Heart left ventricle (tissue), 16 donors: ENCODE data around the gene MGLL. TPM values are rescaled to one million over a fixed set of nuclear protein-coding genes. Genes with fewer than 3 reads are reported as not detected.

ENCODE experiments used
- ATAC-seq, 4 donors: fragments of 200-7000 bp; cut with Tn5 transposase; one replicate each; pipeline ENCODE4 v1.9.1; 2020 to 2022; ENCODE audit warnings: moderate library complexity in 4 of 4, mild to moderate bottlenecking in 3 of 4, moderate number of reproducible peaks in 1 of 4
- DNase-seq, 5 donors: peaks; one replicate each; pipeline ENCODE4 v3.0.0-alpha.2; 2020
- H3K27ac ChIP-seq, 12 donors: fragments of 200-600 bp; sonication (generic) in 4 of 12; one replicate each; pipeline versions ENCODE4 v1.5.0 to v1.8.0; 2016 to 2022; ENCODE audit warnings: mild to moderate bottlenecking in 2 of 12
- H3K27me3 ChIP-seq, 9 donors: fragments of 200-600 bp; sonication (generic) in 2 of 9; one replicate each; pipeline versions ENCODE4 v1.5.1 to v1.8.0; 2016 to 2022; ENCODE audit warnings: mild to moderate bottlenecking in 3 of 9
- H3K36me3 ChIP-seq, 9 donors: fragments of 200-600 bp; sonication (generic) in 2 of 9; one replicate each; pipeline versions ENCODE4 v1.5.0 to v1.8.0; 2018 to 2022; ENCODE audit warnings: mild to moderate bottlenecking in 2 of 9
- H3K4me1 ChIP-seq, 12 donors: fragments of 200-600 bp; sonication (generic) in 4 of 12; one replicate each; pipeline versions ENCODE4 v1.5.0 to v1.8.0; 2016 to 2022; ENCODE audit warnings: mild to moderate bottlenecking in 3 of 12
- H3K4me3 ChIP-seq, 12 donors: fragments of 200-600 bp; sonication (generic) in 4 of 12; one replicate each; pipeline versions ENCODE4 v1.5.0 to v1.8.0; 2017 to 2022; ENCODE audit warnings: mild to moderate bottlenecking in 9 of 12, moderate library complexity in 4 of 12
- H3K9me3 ChIP-seq, 12 donors: fragments of 200-600 bp; sonication (generic) in 4 of 12; one replicate each; pipeline versions ENCODE4 v1.5.0 to v1.8.0; 2016 to 2022; ENCODE audit warnings: mild to moderate bottlenecking in 1 of 12
- POLR2A ChIP-seq, 2 donors: fragments of 450-650 bp; IDR thresholded peaks; one replicate each; pipeline ENCODE4 v1.6.1; 2017; ENCODE audit warnings: antibody characterized with exemption in 2 of 2, mild to moderate bottlenecking in 2 of 2, moderate library complexity in 2 of 2
- WGBS, 4 donors: extraction: QIAGEN DNeasy Blood & Tissue Kit in 2 of 4; methylation state at CpG; one replicate each; pipeline versions ENCODE4 v1.1.5 to v1.1.7; 2013 to 2018; 5-methylcytosine and 5-hydroxymethylcytosine counted together
- intact Hi-C, 10 donors: fragments of 100-400 bp; cut with DNase I; formaldehyde crosslinking; loops; one replicate each; pipeline versions ENCODE4 v1.11.1 to v1.14.2; 2022
- polyA plus RNA-seq, 2 donors: library from polyadenylated mRNA; stranded (reverse); fragments of 200-250 nt; gene quantifications; one replicate each; pipeline ENCODE4 v1.2.3, GENCODE V29; 2013
- total RNA-seq, 9 donors: library from RNA; depleted of rRNA in 2 of 9; stranded (reverse); fragments of >200 nt in 2 of 9; fragmentation: NEBNext Ultra II Directional in 3 of 9; extraction: Animal tissue kit (Norgen Biotek cat#: 25700) in 3 of 9; gene quantifications; one replicate each; pipeline versions ENCODE4 v1.1.0 to v1.2.4, GENCODE V29; 2016 to 2023
- TF ChIP-seq, protein P1 (sequence below), 12 donors: fragments of 200-600 bp; sonication (generic) in 4 of 12; IDR thresholded peaks; one replicate each; pipeline versions ENCODE4 v1.5.0 to v1.8.0; 2018 to 2022; ENCODE audit warnings: antibody characterized with exemption in 12 of 12, mild to moderate bottlenecking in 5 of 12
- donor health status: ischemic (EF 13 %, LVEDD 7.1; RV severe dilation, severe dysfunction).
- donor health status: healthy with polysubstance abuse.
- donor health status: DM: no; HTN: yes; CAD: no.
- donor health status: DM: no; HTN: no; CAD: no.
- donor health status: ischemic (EF 25% LVEDD 6.9; RV normal size, moderate dysfunction).
- donor health status: ischemic (EF 25% LVEDD 5.7; RV mildly dilated, moderate dysfunction).
- donor health status: healthy.
- donor health status: DM: yes; HTN: yes; CAD: no.
- donor health status: ischemic (EF 35%, LVEDD 5.7; RV mildly dilated, moderate dysfunction).
- donor health status: nonischemic (EF 11% LVEDD 7.7; RV severe dilation, severe dysfunction).
- donor health status: DM: yes; HTN: yes; CAD: no.
- donor health status: PGD.
- donor health status: ischemic (EF 29% LVEDD 5.4; RV normal size, mild dysfunction).
- donor health status: nonischemic (EF 23%, LVEDD 6.1; RV moderate dilation, normal function).

The MGLL gene
- total and polyA plus RNA-seq, 11 donors: 38.5 to 119 (median 78.9) TPM

DNA sequence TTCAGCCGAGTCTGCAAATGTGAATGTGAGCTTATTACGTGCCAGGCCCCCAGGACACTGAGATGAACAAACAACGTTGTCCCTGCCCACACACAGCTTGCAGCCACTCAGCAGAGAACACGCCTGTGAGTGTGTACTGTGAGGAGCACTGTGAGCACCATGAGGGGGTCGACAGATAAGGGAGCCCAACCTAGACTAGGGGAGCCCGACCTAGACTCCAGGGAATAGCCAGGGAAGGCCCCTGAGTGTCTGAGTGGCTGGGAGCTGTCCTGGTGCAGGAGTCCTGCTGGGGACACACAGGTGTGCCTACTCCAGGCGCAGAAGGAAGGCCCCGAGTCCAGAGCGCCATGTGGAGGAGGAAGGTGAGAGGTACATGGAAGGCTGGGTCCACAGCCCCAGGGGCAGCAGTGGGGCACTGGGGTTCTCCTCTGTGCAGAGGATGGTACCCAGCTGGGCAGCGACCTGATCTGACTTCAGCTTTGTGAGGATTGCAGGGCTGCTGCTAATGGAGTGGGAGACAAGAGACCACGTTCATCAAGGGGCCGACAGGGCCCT, 36.5 kb downstream of the MGLL start:
- Histone ChIP-seq H3K4me3 (no peak overlapping the region), H3K36me3 (peaks cover 0 to 24% (median 4%) of the 10 kb centered on the region in 9 donors), H3K4me1 (peaks cover 7 to 95% (median 84%) of the 10 kb centered on the region in 12 donors), H3K9me3 (no peaks in the 10 kb centered on the region), H3K27me3 (no peaks in the 10 kb centered on the region), H3K27ac (peak overlapping the region in 11 of 12 donors; percentile 15 to 89 (median 62))
- ATAC-seq (peak in 2 of 4 donors; percentile 1 to 3), DNase-seq (no peak)
- intact Hi-C loops: loop anchor here in 3 of 10 donors (5.0 kb wide), 1 partner anchor 37 kb away; the partner anchor contains the start of gene MGLL (in 3 of the 3)
- no peak for TF ChIP-seq POLR2A (IDR thresholded peaks at IDR 0.05)
- TF ChIP-seq, protein P1, sequence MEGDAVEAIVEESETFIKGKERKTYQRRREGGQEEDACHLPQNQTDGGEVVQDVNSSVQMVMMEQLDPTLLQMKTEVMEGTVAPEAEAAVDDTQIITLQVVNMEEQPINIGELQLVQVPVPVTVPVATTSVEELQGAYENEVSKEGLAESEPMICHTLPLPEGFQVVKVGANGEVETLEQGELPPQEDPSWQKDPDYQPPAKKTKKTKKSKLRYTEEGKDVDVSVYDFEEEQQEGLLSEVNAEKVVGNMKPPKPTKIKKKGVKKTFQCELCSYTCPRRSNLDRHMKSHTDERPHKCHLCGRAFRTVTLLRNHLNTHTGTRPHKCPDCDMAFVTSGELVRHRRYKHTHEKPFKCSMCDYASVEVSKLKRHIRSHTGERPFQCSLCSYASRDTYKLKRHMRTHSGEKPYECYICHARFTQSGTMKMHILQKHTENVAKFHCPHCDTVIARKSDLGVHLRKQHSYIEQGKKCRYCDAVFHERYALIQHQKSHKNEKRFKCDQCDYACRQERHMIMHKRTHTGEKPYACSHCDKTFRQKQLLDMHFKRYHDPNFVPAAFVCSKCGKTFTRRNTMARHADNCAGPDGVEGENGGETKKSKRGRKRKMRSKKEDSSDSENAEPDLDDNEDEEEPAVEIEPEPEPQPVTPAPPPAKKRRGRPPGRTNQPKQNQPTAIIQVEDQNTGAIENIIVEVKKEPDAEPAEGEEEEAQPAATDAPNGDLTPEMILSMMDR (IDR thresholded peaks at IDR 0.05): no peak
- WGBS, 4 donors: 48 to 56% (median 55%) methylated on average over 11 to 12 of the region's 12 CpGs

DNA sequence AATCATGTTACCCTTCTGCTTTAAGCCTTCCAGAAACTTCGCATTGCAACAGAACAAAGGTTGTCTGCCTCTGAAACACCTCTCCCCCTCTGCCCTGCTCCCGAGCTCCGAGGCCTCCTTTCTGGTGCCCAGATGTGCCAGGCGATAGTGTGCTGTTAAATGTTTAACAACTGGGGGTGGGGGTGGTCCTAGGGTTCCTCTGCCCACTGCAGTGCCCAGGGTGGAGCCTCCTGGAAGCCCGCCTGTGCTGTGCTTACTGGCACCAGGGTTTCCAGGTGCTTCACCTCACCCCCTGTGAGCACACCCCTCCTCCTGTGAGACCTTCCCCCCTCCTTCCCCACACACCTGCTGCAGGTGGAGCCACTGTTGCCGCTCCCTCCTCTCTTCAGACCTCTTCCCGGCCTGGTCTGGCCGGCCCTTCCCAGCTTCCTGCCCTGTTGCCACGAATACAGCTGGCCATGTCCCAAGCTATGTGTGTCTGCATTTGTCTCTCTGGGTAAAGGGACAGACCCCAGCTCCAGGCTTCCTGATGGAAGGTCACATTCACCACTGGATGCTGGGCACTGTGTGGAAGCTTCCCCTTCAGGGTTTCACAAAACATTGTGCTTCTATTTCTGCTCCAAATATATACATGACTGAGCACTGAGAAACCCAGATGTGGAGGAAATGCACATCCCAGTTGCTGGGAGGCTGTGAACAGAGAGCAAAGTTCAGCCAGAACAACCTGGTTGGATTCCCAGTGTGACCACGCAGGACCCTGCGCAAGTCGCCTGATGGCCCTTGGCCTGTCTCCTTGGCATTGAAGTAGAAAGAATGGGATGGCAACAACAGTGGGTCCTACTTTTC, 37.2 kb downstream of the MGLL start:
- DNase-seq (peak in 1 of 5 donors; percentile 41), ATAC-seq (peak in 2 of 4 donors; percentile 7 to 10)
- intact Hi-C loops: loop anchor here in 5 of 10 donors (5.0 kb wide), 2 partner anchors 32 to 37 kb away; partner anchors contain the start of gene MGLL (in 3 of the 5)
- no peak for TF ChIP-seq POLR2A (IDR thresholded peaks at IDR 0.05)
- TF ChIP-seq, protein P1 (IDR thresholded peaks at IDR 0.05): no peak
- no peaks in the 10 kb centered on the region for H3K27me3 ChIP-seq
- H3K4me3 ChIP-seq: no peak overlapping the region
- peaks cover 0 to 29% (median 4%) of the 10 kb centered on the region in 9 donors for H3K36me3 ChIP-seq
- peak overlapping the region in 11 of 12 donors; percentile 15 to 89 (median 62) for H3K27ac ChIP-seq
- WGBS, 4 donors: 57 to 68% (median 61%) methylated on average over 12 of the region's 12 CpGs
- H3K9me3 ChIP-seq: no peaks in the 10 kb centered on the region
- peaks cover 7 to 96% (median 84%) of the 10 kb centered on the region in 12 donors for H3K4me1 ChIP-seq

DNA sequence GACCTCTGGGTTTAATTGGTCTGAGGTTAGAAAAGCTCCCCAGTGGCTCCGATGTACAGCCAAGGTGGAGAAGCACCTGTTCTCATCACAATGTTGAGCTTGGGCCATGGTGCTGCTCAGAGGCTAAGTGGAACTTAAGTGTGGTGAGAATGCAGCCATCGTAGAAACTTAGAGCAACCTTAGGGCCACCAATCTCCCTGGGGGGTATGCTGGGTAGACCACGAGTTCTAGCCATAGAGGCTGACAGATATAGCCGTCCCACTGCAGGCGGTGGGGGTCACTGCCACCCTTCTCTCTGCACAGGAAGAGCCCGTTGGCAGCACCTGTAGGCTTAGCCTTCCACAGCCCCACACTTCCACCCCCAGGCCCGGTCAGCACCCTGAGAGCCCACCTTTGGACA, 38.0 kb downstream of the MGLL start:
- no peak overlapping the region for H3K4me3 ChIP-seq
- intact Hi-C loops: loop anchor here in 2 of 10 donors (5.0 kb wide), 1 partner anchor 33 kb away; no protein-coding TSS in a partner anchor
- 82 to 92% (median 88%) methylated on average over 7 of the region's 7 CpGs for WGBS, 4 donors
- H3K27ac ChIP-seq: peak overlapping the region in 6 of 12 donors; percentile 23 to 89 (median 69)
- TF ChIP-seq, protein P1 (IDR thresholded peaks at IDR 0.05): no peak
- no peak for TF ChIP-seq POLR2A (IDR thresholded peaks at IDR 0.05)
- ATAC-seq (no peak), DNase-seq (no peak)
- no peaks in the 10 kb centered on the region for H3K9me3 ChIP-seq
- no peaks in the 10 kb centered on the region for H3K27me3 ChIP-seq
- H3K36me3 ChIP-seq: peaks cover 0 to 33% (median 4%) of the 10 kb centered on the region in 9 donors
- peaks cover 7 to 96% (median 88%) of the 10 kb centered on the region in 12 donors for H3K4me1 ChIP-seq
